HG03175 (cell line): ENCODE results near the gene GPC6.

ENCODE experiments used
- ATAC-seq: cut with Tn5 transposase; IDR thresholded peaks from one replicate; pipeline ENCODE4 v1.9.1; 2021; ENCODE audit warnings: mild to moderate bottlenecking, moderate library complexity; ENCODE audit not compliant: unreplicated experiment

GPC6 gene

GRCh38 chr13:93496985-93497673 lies 270.5 kb downstream of the GPC6 start:
- ATAC-seq, result no peak

- ATAC-seq, result no peak
Measured at GRCh38 chr13:93499991-93500390, 273.4 kb downstream of the GPC6 start.

- ATAC-seq, result no peak
Measured at GRCh38 chr13:93502071-93502470, 275.5 kb downstream of the GPC6 start.

GRCh38 chr13:93502987-93503615 lies 276.5 kb downstream of the GPC6 start:
- no peak for ATAC-seq

GRCh38 chr13:93505104-93505952 lies 278.7 kb downstream of the GPC6 start:
- no peak for ATAC-seq

GRCh38 chr13:93511011-93511410 lies 284.4 kb downstream of the GPC6 start:
- no peak for ATAC-seq

DNA sequence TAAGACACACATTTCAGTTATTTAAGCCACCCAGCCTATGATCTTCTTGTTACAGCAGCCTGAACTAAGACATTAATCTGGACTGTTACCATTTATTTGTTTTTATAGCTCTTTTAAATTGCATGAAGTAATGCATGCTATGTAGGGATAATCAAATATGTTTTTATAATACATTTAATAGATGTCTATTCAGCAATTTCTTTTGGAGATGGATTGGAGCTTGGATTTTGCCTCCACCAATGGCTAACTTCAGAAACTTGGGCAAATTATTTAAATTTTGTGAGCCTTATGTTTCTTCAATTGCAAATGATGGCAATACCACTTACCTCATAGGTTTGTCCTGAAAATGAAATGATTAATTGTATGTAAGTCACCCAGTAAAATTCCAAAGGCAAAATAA lies 288.7 kb downstream of the GPC6 start:
- ATAC-seq, result no peak

DNA sequence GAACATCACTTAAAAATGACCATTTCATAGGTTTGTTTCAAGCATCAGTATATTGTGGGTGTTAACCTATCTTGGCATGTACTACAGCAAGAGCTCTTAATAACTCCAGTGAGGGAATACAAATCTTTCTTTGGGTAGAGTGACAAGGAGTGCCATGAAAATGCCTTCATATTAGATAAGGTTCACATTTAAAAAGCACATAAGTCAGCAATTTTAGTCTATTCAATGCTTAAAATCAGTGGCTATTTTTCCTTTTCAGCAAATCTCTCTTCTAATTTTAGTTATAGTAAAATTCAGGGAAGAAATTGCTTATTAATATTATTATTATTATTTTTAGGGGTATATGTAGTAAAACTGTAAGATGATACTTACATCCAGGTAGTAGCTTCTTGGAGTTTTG lies 291.1 kb downstream of the GPC6 start:
- no peak for ATAC-seq

DNA sequence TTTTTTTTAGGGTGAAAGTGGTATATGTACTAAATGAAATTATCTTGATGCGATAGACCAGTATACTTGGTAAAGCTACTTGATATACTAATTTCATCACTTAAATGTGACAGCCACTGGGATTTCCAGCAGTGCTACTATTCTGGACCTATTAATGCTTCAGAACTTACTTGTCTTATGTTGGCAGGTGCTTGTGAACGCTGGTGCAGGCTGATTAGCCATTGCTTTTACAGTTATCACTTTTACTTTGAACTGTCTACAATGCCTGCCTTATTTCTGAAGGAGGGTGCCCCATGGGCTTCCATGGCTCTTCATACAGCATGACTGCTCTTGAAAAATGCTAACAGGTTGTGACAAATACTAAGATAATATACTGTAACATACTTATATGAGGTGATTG lies 294.7 kb downstream of the GPC6 start:
- ATAC-seq, result no peak

DNA sequence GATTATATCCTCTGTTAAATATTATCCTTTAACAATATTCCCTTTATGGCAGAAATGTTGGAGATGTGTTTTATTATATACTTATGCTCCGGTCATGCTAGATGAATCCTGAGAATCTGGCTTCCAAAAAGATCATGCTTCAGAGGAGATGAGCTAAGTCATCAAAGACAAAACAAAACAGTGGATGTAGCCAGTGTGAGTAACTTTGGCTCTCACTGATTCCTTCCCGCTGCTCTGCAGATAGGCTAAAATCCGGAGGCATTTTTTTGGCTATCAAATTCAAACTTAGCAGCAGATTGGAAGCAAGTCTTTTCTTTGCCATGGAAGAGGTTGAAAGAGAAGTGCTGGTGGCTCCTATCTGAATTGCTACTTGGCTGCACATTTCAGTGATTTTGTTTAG lies 295.9 kb downstream of the GPC6 start:
- ATAC-seq, result no peak

GRCh38 chr13:93525087-93525486 lies 298.5 kb downstream of the GPC6 start:
- no peak for ATAC-seq

DNA sequence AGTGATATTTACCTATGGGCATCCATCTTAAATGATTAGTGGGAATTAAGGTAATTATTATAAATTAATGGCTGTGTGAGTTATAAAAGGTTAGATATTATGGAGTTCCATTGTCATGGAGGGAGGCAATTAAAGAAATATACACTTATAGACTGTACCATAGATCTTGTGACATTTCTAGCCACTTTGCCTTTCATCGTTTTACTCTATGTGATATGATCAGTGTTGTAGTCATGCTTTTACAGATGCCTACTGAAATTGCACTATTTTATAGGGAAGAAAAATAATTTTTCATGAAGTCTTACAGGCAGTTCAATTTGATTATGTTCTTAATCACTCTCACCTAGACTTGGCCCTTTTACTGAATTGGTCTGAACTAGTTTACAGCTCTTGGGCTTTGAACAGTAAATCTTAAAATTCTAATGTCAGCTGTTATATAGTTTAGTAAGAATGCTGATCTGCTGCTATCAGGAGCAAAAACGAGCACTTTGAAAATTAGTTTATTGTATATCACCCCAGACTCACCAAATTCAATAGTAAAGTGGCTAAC lies 301.2 kb downstream of the GPC6 start:
- ATAC-seq, result no peak

GRCh38 chr13:93529961-93530360 lies 303.4 kb downstream of the GPC6 start:
- no peak for ATAC-seq

DNA sequence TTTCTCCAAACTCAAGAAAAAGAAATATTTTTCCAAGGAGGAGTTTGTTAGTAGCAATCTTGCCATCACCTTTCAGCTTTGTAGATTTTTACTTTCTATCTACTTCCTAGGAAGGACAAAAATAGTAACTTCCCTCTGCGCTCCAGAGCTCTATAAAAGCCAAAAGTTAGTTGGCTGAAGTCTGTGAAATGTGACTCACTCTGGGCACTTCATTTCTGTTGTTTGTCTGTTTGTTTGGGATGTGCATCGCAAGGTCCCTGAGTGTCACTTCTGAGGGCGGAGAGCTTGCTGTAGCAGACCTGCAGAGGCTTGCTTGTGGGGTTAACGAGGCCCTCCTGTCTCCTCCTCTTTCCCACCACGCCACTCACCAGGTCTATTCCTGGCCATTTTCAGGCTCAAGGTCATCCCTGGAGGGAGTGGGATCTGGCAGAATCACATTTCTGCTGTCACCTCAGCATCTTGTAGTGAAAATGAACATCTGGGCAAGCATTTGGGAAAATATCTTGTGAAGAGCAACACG lies 307.6 kb downstream of the GPC6 start:
- ATAC-seq, result no peak

GRCh38 chr13:93535251-93535650 lies 308.6 kb downstream of the GPC6 start:
- no peak for ATAC-seq

DNA sequence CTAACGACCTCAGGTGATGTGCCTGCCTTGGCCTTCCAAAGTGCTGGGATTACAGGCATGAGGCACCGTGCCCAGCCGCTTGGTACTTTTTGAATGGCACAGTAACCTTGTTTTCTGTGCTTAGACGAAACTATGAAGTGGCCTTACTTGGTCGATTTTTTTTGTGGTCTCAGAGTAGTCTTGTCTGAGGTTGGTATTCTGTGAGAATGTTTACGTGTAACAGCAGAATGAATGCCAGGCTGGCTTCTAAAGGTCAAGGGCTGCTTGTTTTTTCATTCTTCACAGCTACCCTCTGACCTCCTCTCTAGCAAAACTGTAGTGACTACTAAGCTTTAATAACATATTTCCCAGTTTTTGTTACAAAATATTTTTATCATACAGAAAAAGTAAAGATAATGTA lies 313.3 kb downstream of the GPC6 start:
- no peak for ATAC-seq

DNA sequence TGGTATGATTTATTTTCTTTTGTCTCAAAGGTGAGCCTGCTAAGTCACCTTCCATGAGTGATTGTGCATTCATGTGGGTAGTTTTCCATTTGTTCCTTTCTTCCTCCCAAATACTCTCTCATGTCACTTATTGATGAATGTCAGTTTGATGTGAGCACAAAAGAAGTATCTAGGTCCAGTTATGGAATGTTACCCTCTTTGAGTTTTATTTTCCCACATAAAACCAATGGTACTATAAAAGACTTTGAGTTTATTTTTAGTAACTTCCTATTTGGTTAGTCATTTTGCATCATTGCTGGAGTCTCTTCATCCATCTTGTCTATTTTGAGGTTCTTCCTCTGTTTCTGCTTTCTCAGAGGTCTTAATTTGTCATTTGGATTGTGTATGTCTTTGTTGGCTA lies 321.3 kb downstream of the GPC6 start:
- ATAC-seq, result no peak

DNA sequence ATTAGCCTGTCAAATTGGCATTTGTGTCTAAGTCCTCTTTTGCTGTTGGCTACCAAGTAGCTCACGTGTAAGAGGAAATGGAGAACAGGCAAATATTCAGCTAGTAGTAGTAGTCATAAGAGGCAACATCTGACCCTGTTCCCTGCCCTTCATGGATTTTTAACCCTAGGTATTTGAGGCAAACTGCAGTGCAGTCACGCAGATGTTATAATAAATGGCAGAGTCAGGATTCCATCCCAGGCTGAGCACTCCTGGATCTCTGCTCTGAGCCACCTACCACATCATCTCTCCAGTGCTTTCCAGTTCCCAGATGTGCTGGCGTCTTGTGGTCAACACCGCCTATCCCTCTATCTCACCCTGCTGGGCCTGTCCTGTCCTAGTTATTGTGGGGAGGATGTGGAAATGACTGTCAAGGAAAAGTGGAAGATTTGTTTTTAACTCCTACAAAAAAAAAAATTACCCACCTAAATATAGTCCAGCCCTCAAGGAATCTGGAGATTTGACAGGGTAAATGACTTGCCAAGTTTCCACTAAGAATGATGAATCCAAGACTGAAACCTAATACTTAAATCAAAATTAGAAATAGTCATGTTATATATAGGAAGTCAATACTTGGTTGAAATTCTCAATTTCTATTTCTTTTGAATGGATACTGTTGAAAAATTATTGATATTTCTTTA lies 322.9 kb downstream of the GPC6 start:
- no peak for ATAC-seq

DNA sequence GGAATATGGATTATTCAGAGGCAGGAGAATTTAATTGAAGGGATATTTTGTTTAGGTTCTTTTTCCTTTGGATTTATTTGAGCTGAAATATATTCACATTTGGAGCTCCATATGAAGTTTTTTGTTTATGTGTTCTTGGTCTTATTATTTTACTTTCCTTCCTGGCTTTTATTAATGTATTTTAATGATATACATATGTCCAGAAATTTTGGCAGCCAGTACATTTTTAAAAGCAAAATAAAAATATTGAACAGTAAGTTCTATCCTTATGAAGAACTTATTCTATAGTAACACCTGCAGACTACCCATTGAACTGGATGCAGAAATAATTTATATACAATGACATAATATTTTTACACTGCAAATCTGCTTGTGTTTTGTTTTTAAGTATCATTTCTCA lies 323.6 kb downstream of the GPC6 start:
- no peak for ATAC-seq

- ATAC-seq, result no peak
Measured at GRCh38 chr13:93552596-93552995, 326.0 kb downstream of the GPC6 start.

- ATAC-seq, result no peak
Measured at GRCh38 chr13:93554514-93554913, 327.9 kb downstream of the GPC6 start.
